ENCODE data around the gene STAT3. TPM values are rescaled to one million over a fixed set of nuclear protein-coding genes. Genes with fewer than 3 reads are reported as not detected.
A peak's percentile ranks its signal among the peaks of the same experiment; 100 is the strongest.

STAT3 gene
- total RNA-seq, 4 donors from 2014 or later, result 88.4 to 203 (median 130) TPM

- DNase-seq (no peak), ATAC-seq (no peak)
- no peaks in the 10 kb centered on the region for H3K27me3 ChIP-seq
- H3K4me3 ChIP-seq, result peak overlapping the region in 2 of 4 donors; percentile 30 to 31
- H3K36me3 ChIP-seq, result no peaks in the 10 kb centered on the region
- in situ Hi-C loops (cut with MboI; ENCODE audit: low sequenced_read_pairs in 4 of 4) (loop anchor here in 1 of 4 donors (10.0 kb wide), 1 partner anchor 110 kb away; no protein-coding TSS in a partner anchor), intact Hi-C loops (cut with DNase I; ENCODE audit: low total_unique reads) (no loop called here)
- peaks cover 79 to 85% of the 10 kb centered on the region in 2 donors for H3K4me1 ChIP-seq
- H3K9me3 ChIP-seq, result no peaks in the 10 kb centered on the region
- peak overlapping the region; percentile 96 to 100 (median 98) for H3K27ac ChIP-seq
- TF ChIP-seq POLR2A (IDR thresholded peaks at IDR 0.05), result no peak
- no peak for TF ChIP-seq CTCF (IDR thresholded peaks at IDR 0.05 in 4 of 5, conservative IDR thresholded peaks at IDR 0.05 in 1 of 5)
Measured at GRCh38 chr17:42414704-42415409, 26.6 kb upstream of the STAT3 start.

GRCh38 chr17:42413464-42414040 is 25.3 kb upstream of the STAT3 start:
- peaks cover 90 to 91% of the 10 kb centered on the region in 2 donors for H3K4me1 ChIP-seq
- H3K27me3 ChIP-seq, result no peaks in the 10 kb centered on the region
- intact Hi-C loops (cut with DNase I; ENCODE audit: low total_unique reads), result no loop called here
- in situ Hi-C loops (cut with MboI; ENCODE audit: low sequenced_read_pairs in 4 of 4), result loop anchor here in 1 of 4 donors (10.0 kb wide), 1 partner anchor 111 kb away; no protein-coding TSS in a partner anchor
- H3K27ac ChIP-seq, result peak overlapping the region; percentile 96 to 100 (median 98)
- no peak for DNase-seq
- no peak for TF ChIP-seq CTCF (IDR thresholded peaks at IDR 0.05 in 4 of 5, conservative IDR thresholded peaks at IDR 0.05 in 1 of 5)
- no peak for TF ChIP-seq POLR2A (IDR thresholded peaks at IDR 0.05)
- H3K4me3 ChIP-seq, result no peak overlapping the region
- no peaks in the 10 kb centered on the region for H3K36me3 ChIP-seq
- no peaks in the 10 kb centered on the region for H3K9me3 ChIP-seq
- no peak for ATAC-seq

GRCh38 chr17:42411905-42412679 is 23.9 kb upstream of the STAT3 start:
- intact Hi-C loops (cut with DNase I; ENCODE audit: low total_unique reads) (no loop called here), in situ Hi-C loops (cut with MboI; ENCODE audit: low sequenced_read_pairs in 4 of 4) (loop anchor here in 1 of 4 donors (10.0 kb wide), 1 partner anchor 113 kb away; no protein-coding TSS in a partner anchor)
- H3K36me3 ChIP-seq, result no peaks in the 10 kb centered on the region
- no peaks in the 10 kb centered on the region for H3K27me3 ChIP-seq
- no peaks in the 10 kb centered on the region for H3K9me3 ChIP-seq
- H3K4me3 ChIP-seq, result peak overlapping the region in 2 of 4 donors; percentile 2 to 5
- TF ChIP-seq POLR2A (IDR thresholded peaks at IDR 0.05), result no peak
- TF ChIP-seq CTCF (IDR thresholded peaks at IDR 0.05 in 4 of 5, conservative IDR thresholded peaks at IDR 0.05 in 1 of 5), result no peak
- H3K27ac ChIP-seq, result peak overlapping the region; percentile 92 to 100 (median 97)
- H3K4me1 ChIP-seq, result peaks cover 91% of the 10 kb centered on the region in 2 donors
- no peak for DNase-seq
- ATAC-seq, result no peak

GRCh38 chr17:42411361-42411760 is 23.1 kb upstream of the STAT3 start:
- intact Hi-C loops (cut with DNase I; ENCODE audit: low total_unique reads), result no loop called here
- Histone ChIP-seq H3K9me3 (no peaks in the 10 kb centered on the region), H3K4me3 (peak overlapping the region in 2 of 4 donors; percentile 2 to 5), H3K27me3 (no peaks in the 10 kb centered on the region), H3K27ac (peak overlapping the region; percentile 89 to 100 (median 95)), H3K36me3 (no peaks in the 10 kb centered on the region), H3K4me1 (peaks cover 91% of the 10 kb centered on the region in 2 donors)
- no peak for ATAC-seq
- in situ Hi-C loops (cut with MboI; ENCODE audit: low sequenced_read_pairs in 4 of 4), result loop anchor here in 1 of 4 donors (10.0 kb wide), 1 partner anchor 113 kb away; no protein-coding TSS in a partner anchor
- DNase-seq, result no peak
- TF ChIP-seq POLR2A (IDR thresholded peaks at IDR 0.05) (no peak), CTCF (IDR thresholded peaks at IDR 0.05 in 4 of 5, conservative IDR thresholded peaks at IDR 0.05 in 1 of 5) (no peak)
